Inferior parietal cortex (tissue), 1 donor: Measurements from ENCODE around the gene TPH2.

ENCODE experiments used
- DNase-seq: peaks from one replicate; pipeline ENCODE4 v3.0.0-alpha.2; 2016; ENCODE audit errors: extremely low spot score

TPH2 gene

GRCh38 chr12:71958993-71959578, 20.4 kb downstream of the TPH2 start:
- DNase-seq = no peak

- DNase-seq = no peak
Observed at GRCh38 chr12:71967211-71967610, 28.6 kb downstream of the TPH2 start.

- no peak for DNase-seq
Observed at GRCh38 chr12:71969330-71969729, 30.7 kb downstream of the TPH2 start.

- DNase-seq = no peak
Observed at GRCh38 chr12:71970031-71970430, 31.4 kb downstream of the TPH2 start.

GRCh38 chr12:71972441-71973074, 33.9 kb downstream of the TPH2 start:
- DNase-seq = no peak

- no peak for DNase-seq
Observed at GRCh38 chr12:71973687-71974086, 35.0 kb downstream of the TPH2 start.

- DNase-seq = no peak
Observed at GRCh38 chr12:71980538-71980937, 41.9 kb downstream of the TPH2 start.

GRCh38 chr12:71981149-71981548, 42.5 kb downstream of the TPH2 start:
- DNase-seq = no peak

GRCh38 chr12:71994715-71995114, 56.1 kb downstream of the TPH2 start:
- DNase-seq = no peak

GRCh38 chr12:71999795-72000194, 61.1 kb downstream of the TPH2 start:
- DNase-seq = no peak

- DNase-seq = no peak
Observed at GRCh38 chr12:72000969-72001648, 62.5 kb downstream of the TPH2 start.

GRCh38 chr12:72006766-72007165, 68.1 kb downstream of the TPH2 start:
- no peak for DNase-seq

GRCh38 chr12:72010356-72010755, 71.7 kb downstream of the TPH2 start:
- DNase-seq = no peak

- no peak for DNase-seq
Observed at GRCh38 chr12:72011374-72011773, 72.7 kb downstream of the TPH2 start.

- no peak for DNase-seq
Observed at GRCh38 chr12:72012874-72013273, 74.2 kb downstream of the TPH2 start.

GRCh38 chr12:72015895-72016294, 77.2 kb downstream of the TPH2 start:
- DNase-seq = no peak

- DNase-seq = peak; percentile 93
Observed at GRCh38 chr12:72017054-72017651, 78.5 kb downstream of the TPH2 start.

- DNase-seq = no peak
Observed at GRCh38 chr12:72018036-72018435, 79.4 kb downstream of the TPH2 start.

GRCh38 chr12:72024613-72025012, 86.0 kb downstream of the TPH2 start:
- no peak for DNase-seq

- no peak for DNase-seq
Observed at GRCh38 chr12:72025524-72025923, 86.9 kb downstream of the TPH2 start.

GRCh38 chr12:72028966-72029365, 90.3 kb downstream of the TPH2 start:
- no peak for DNase-seq

- DNase-seq = no peak
Observed at GRCh38 chr12:72030277-72030676, 91.6 kb downstream of the TPH2 start.

GRCh38 chr12:72031066-72031465, 92.4 kb downstream of the TPH2 start:
- no peak for DNase-seq
